HepG2 (cell line): ENCODE results near the gene VSX1. TPM values are rescaled to one million over a fixed set of nuclear protein-coding genes. Genes with fewer than 3 reads are reported as not detected.

Source experiments
- ATF7 ChIP-seq, 2 experiments: fragments of 450-650 bp in 1 of 2; sonication (generic) in 1 of 2; formaldehyde crosslinking in 1 of 2; IDR thresholded peaks; 2 replicates each; pipeline versions ENCODE4 v1.4.0 to v1.6.1; 2016 to 2020; ENCODE audit warnings: antibody characterized with exemption in 1 of 2, mild to moderate bottlenecking in 1 of 2, missing genetic modification reagents in 1 of 2
- EEA1 ChIP-seq: sonication (generic); formaldehyde crosslinking; IDR thresholded peaks from 2 replicates; pipeline ENCODE4 v1.5.1; 2020; ENCODE audit warnings: mild to moderate bottlenecking, missing genetic modification reagents, borderline replicate concordance
- GLMP ChIP-seq: sonication (generic); formaldehyde crosslinking; IDR thresholded peaks from 2 replicates; pipeline ENCODE4 v1.9.0; 2021; ENCODE audit warnings: missing genetic modification reagents, mild to moderate bottlenecking, borderline replicate concordance
- HNF1A ChIP-seq, 2 experiments: sonication (generic) in 1 of 2; formaldehyde crosslinking in 1 of 2; IDR thresholded peaks; 2 replicates each; pipeline versions ENCODE4 v1.4.0 to v1.6.1; 2016 to 2020; ENCODE audit warnings: borderline replicate concordance in 1 of 2, low read depth in 1 of 2, mild to moderate bottlenecking in 1 of 2, missing genetic modification reagents in 1 of 2
- HNRNPL ChIP-seq: fragments of 200-400 bp; formaldehyde crosslinking; IDR thresholded peaks from 2 replicates; pipeline ENCODE4 v1.6.1; 2017; ENCODE audit warnings: mild to moderate bottlenecking, low read depth, low read length
- HNRNPLL ChIP-seq: fragments of 200-400 bp; formaldehyde crosslinking; IDR thresholded peaks from 2 replicates; pipeline ENCODE4 v1.6.1; 2017; ENCODE audit warnings: mild to moderate bottlenecking, low read depth, low read length; ENCODE audit not compliant: poor library complexity, severe bottlenecking
- KMT2A ChIP-seq: sonication (generic); formaldehyde crosslinking; IDR thresholded peaks from 2 replicates; pipeline ENCODE4 v1.4.0; 2020; ENCODE audit warnings: missing genetic modification reagents
- MEIS1 ChIP-seq: sonication (generic); formaldehyde crosslinking; IDR thresholded peaks from 2 replicates; pipeline ENCODE4 v1.9.0; 2021; ENCODE audit warnings: mild to moderate bottlenecking, missing genetic modification reagents, moderate library complexity, borderline replicate concordance
- MNT ChIP-seq: fragments of 450-650 bp; IDR thresholded peaks from 2 replicates; pipeline ENCODE4 v1.6.1; 2016
- MTA1 ChIP-seq: sonication (generic); formaldehyde crosslinking; IDR thresholded peaks from 2 replicates; pipeline ENCODE4 v1.4.0; 2020; ENCODE audit warnings: missing genetic modification reagents, mild to moderate bottlenecking, borderline replicate concordance
- NBN ChIP-seq: fragments of 450-650 bp; conservative IDR thresholded peaks from 2 replicates; pipeline ENCODE4 v1.6.1; 2017
- NRL ChIP-seq: sonication (generic); formaldehyde crosslinking; IDR thresholded peaks from 2 replicates; pipeline ENCODE4 v1.5.0; 2020; ENCODE audit warnings: missing genetic modification reagents, mild to moderate bottlenecking, moderate library complexity, borderline replicate concordance
- SKIL ChIP-seq: sonication (generic); formaldehyde crosslinking; IDR thresholded peaks from 2 replicates; pipeline ENCODE4 v1.8.0; 2022; ENCODE audit warnings: missing genetic modification reagents, mild to moderate bottlenecking, moderate library complexity, borderline replicate concordance
- ZBTB7A ChIP-seq: sonication (generic); formaldehyde crosslinking; IDR thresholded peaks from 2 replicates; pipeline ENCODE4 v1.8.0; 2022; ENCODE audit warnings: mild to moderate bottlenecking, missing genetic modification reagents
- ZNF230 ChIP-seq: sonication (generic); formaldehyde crosslinking; IDR thresholded peaks from 2 replicates; pipeline ENCODE4 v1.4.0; 2020; ENCODE audit warnings: mild to moderate bottlenecking, missing genetic modification reagents
- ZNF251 ChIP-seq: sonication (generic); formaldehyde crosslinking; IDR thresholded peaks from 2 replicates; pipeline ENCODE4 v1.9.0; 2021; ENCODE audit warnings: mild to moderate bottlenecking, missing genetic modification reagents
- ZNF431 ChIP-seq: sonication (generic); formaldehyde crosslinking; IDR thresholded peaks from 2 replicates; pipeline ENCODE4 v1.9.0; 2022; ENCODE audit warnings: missing genetic modification reagents, low read depth, mild to moderate bottlenecking, borderline replicate concordance
- polyA plus RNA-seq, 8 experiments: library from polyadenylated mRNA; depleted of rRNA in 3 of 8; stranded (reverse) in 7 of 8; unstranded in 1 of 8; fragments of >200 nt; fragmentation: Illumina TruSeq in 4 of 8; extraction: Trizol in 4 of 8; gene quantifications; 2 replicates each; pipeline versions ENCODE4 v1.2.1 to v1.2.3, GENCODE V29; 2011 to 2016; ENCODE audit warnings: low read depth in 4 of 8, missing spikeins in 1 of 8, mixed read lengths in 1 of 8; ENCODE audit not compliant: insufficient read depth in 1 of 8
- total RNA-seq, 5 experiments: library from RNA; depleted of rRNA; stranded (reverse); fragments of >200 nt; fragmentation: Illumina TruSeq; extraction: Trizol; gene quantifications; 2 replicates each; pipeline ENCODE4 v1.2.3, GENCODE V29; 2016; ENCODE audit warnings: low read depth in 1 of 5

VSX1 gene
- total and polyA plus RNA-seq, 2 of the 13 experiments (the other 11 are each of a cell fraction or from before 2014, with no cell fraction given) = 0.04 TPM; not detected in 1

GRCh38 chr20:25067102-25067987 lies 14.6 kb downstream of the VSX1 start (continued):
- no peak for TF ChIP-seq GLMP (CRISPR knock-in tag)
- peak; percentile 51; the same call in 1 of the 2 replicates for TF ChIP-seq ZNF230
- TF ChIP-seq ZBTB7A (CRISPR knock-in tag) = peak; percentile 51; the same call in 1 of the 2 replicates
- TF ChIP-seq HNRNPL = 0 out of 2 replicates have a peak, but pooled peaks have one; percentile 85
- TF ChIP-seq ZNF251 (CRISPR knock-in tag) = 0 out of 2 replicates have a peak, but pooled peaks have one; percentile 33
- no peak for TF ChIP-seq HNF1A (IDR thresholded peaks at IDR 0.05; ENCODE audit: low read depth)
- TF ChIP-seq HNF1A (CRISPR knock-in tag; IDR thresholded peaks at IDR 0.05; ENCODE audit: borderline replicate concordance) = peak; percentile 43; the same call in 1 of the 2 replicates
- no peak for TF ChIP-seq EEA1 (CRISPR knock-in tag)
- peak; percentile 70; the same call in 1 of the 2 replicates for TF ChIP-seq MTA1 (CRISPR knock-in tag)
- no peak for TF ChIP-seq MEIS1 (CRISPR knock-in tag)
- peak; percentile 84; the same call in 1 of the 2 replicates for TF ChIP-seq NBN
- TF ChIP-seq ATF7 (IDR thresholded peaks at IDR 0.05) = peak; percentile 6; the same call in 1 of the 2 replicates
- no peak for TF ChIP-seq ATF7 (CRISPR knock-in tag; IDR thresholded peaks at IDR 0.05)
- no peak for TF ChIP-seq KMT2A (CRISPR knock-in tag)
- TF ChIP-seq NRL (CRISPR knock-in tag) = peak; percentile 53; the same call in 1 of the 2 replicates
- TF ChIP-seq SKIL = 0 out of 2 replicates have a peak, but pooled peaks have one; percentile 31
- TF ChIP-seq MNT = peak; percentile 89
- peak; percentile 52 for TF ChIP-seq HNRNPLL
- TF ChIP-seq ZNF431 = 0 out of 2 replicates have a peak, but pooled peaks have one; percentile 25
